Measurements from ENCODE around the gene WNT8A. TPM values are rescaled to one million over a fixed set of nuclear protein-coding genes. Genes with fewer than 3 reads are reported as not detected.

Gene WNT8A
- total and polyA plus RNA-seq, 2 of the 4 experiments (the other 2 are of a cell fraction): not detected

Small RNAs within 50 kb of the gene (microRNA-seq; reads per million reads assigned to microRNA genes)
- gene RNU6-1148P (ENCODE audit: insufficient read depth, insufficient read length) (not detected), gene RNU6-460P (ENCODE audit: insufficient read depth, insufficient read length) (not detected), gene RNU6-888P (ENCODE audit: insufficient read depth, insufficient read length) (not detected)

Small RNAs within 50 kb of the gene (small RNA-seq; reads per million reads assigned to genes)
- gene RNU6-1148P: 0 reads per million in 5 experiments
- 0 to 1.2 (median 0.46) reads per million in 5 experiments for gene RNU6-460P
- 0 to 12.7 (median 0.65) reads per million in 5 experiments for gene RNU6-888P

Other genes with a start within 250 kb of the WNT8A start
- gene MYOT, start 216.2 kb upstream of the WNT8A start, total RNA-seq (2012; rRNA removed): not detected in 2 replicates
- gene MYOT, start 216.2 kb upstream of the WNT8A start, polyA plus RNA-seq (2012; rRNA removed): not detected in 2 replicates
- not detected in 2 replicates for gene PKD2L2, start 194.6 kb upstream of the WNT8A start, total RNA-seq (2012; rRNA removed)
- gene PKD2L2, start 194.6 kb upstream of the WNT8A start, polyA plus RNA-seq (2012; rRNA removed): not detected in 2 replicates
- 15.1 and 21.9 TPM in 2 replicates for gene FAM13B, start 51.0 kb upstream of the WNT8A start, total RNA-seq (2012; rRNA removed)
- gene FAM13B, start 51.0 kb upstream of the WNT8A start, polyA plus RNA-seq (2012; rRNA removed): 10.6 and 14.6 TPM in 2 replicates
- under 0.01 and 0.18 TPM in 2 replicates for gene NME5, start 55.4 kb downstream of the WNT8A start, total RNA-seq (2012; rRNA removed)
- 0.17 and 0.20 TPM in 2 replicates for gene NME5, start 55.4 kb downstream of the WNT8A start, polyA plus RNA-seq (2012; rRNA removed)
- gene BRD8, start 94.6 kb downstream of the WNT8A start, total RNA-seq (2012; rRNA removed): 35.8 and 36.9 TPM in 2 replicates
- 37.6 and 43.6 TPM in 2 replicates for gene BRD8, start 94.6 kb downstream of the WNT8A start, polyA plus RNA-seq (2012; rRNA removed)
- gene KIF20A, start 95.1 kb downstream of the WNT8A start, total RNA-seq (2012; rRNA removed): 106 and 119 TPM in 2 replicates
- 39.4 and 42.0 TPM in 2 replicates for gene KIF20A, start 95.1 kb downstream of the WNT8A start, polyA plus RNA-seq (2012; rRNA removed)
- 28.0 and 29.4 TPM in 2 replicates for gene CDC23, start 129.3 kb downstream of the WNT8A start, total RNA-seq (2012; rRNA removed)
- 18.9 and 21.1 TPM in 2 replicates for gene CDC23, start 129.3 kb downstream of the WNT8A start, polyA plus RNA-seq (2012; rRNA removed)
- gene GFRA3, start 190.6 kb downstream of the WNT8A start, total RNA-seq (2012; rRNA removed): not detected in 2 replicates
- gene GFRA3, start 190.6 kb downstream of the WNT8A start, polyA plus RNA-seq (2012; rRNA removed): not detected in 2 replicates
- 7.5 and 8.2 TPM in 2 replicates for gene CDC25C, start 247.8 kb downstream of the WNT8A start, total RNA-seq (2012; rRNA removed)
- gene CDC25C, start 247.8 kb downstream of the WNT8A start, polyA plus RNA-seq (2012; rRNA removed): 6.9 and 7.3 TPM in 2 replicates